GM18907 (cell line): ENCODE measurements around the gene BHLHA15.

ENCODE experiments used
- ATAC-seq: cut with Tn5 transposase; IDR thresholded peaks from one replicate; pipeline ENCODE4 v1.9.1; 2021; ENCODE audit warnings: mild to moderate bottlenecking, moderate library complexity; ENCODE audit not compliant: unreplicated experiment

The BHLHA15 gene

GRCh38 chr7:98186452-98187137 is 24.6 kb upstream of the BHLHA15 start:
- ATAC-seq, result no peak

- no peak for ATAC-seq
Observed at GRCh38 chr7:98187138-98187502, 24.1 kb upstream of the BHLHA15 start.

GRCh38 chr7:98189559-98189958 is 21.7 kb upstream of the BHLHA15 start:
- no peak for ATAC-seq

GRCh38 chr7:98191668-98192431 is 19.4 kb upstream of the BHLHA15 start:
- no peak for ATAC-seq

- ATAC-seq, result no peak
Observed at GRCh38 chr7:98192781-98193457, 18.3 kb upstream of the BHLHA15 start.

- ATAC-seq, result no peak
Observed at GRCh38 chr7:98193474-98194180, 17.6 kb upstream of the BHLHA15 start.

GRCh38 chr7:98194186-98194585 is 17.1 kb upstream of the BHLHA15 start:
- no peak for ATAC-seq

- ATAC-seq, result no peak
Observed at GRCh38 chr7:98194672-98195457, 16.4 kb upstream of the BHLHA15 start.

GRCh38 chr7:98196706-98197605 is 14.3 kb upstream of the BHLHA15 start:
- ATAC-seq, result no peak

- ATAC-seq, result no peak
Observed at GRCh38 chr7:98199131-98199530, 12.1 kb upstream of the BHLHA15 start.

GRCh38 chr7:98200364-98200763 is 10.9 kb upstream of the BHLHA15 start:
- ATAC-seq, result peak; percentile 47

- peak; percentile 93 for ATAC-seq
Observed at GRCh38 chr7:98202367-98203195, 8.7 kb upstream of the BHLHA15 start.

GRCh38 chr7:98203261-98203963 is 7.8 kb upstream of the BHLHA15 start:
- peak; percentile 45 for ATAC-seq

GRCh38 chr7:98203964-98204605 is 7.2 kb upstream of the BHLHA15 start:
- no peak for ATAC-seq

- no peak for ATAC-seq
Observed at GRCh38 chr7:98204670-98205069, 6.6 kb upstream of the BHLHA15 start.

GRCh38 chr7:98205162-98205845 is 5.9 kb upstream of the BHLHA15 start:
- no peak for ATAC-seq
